ENCODE data around the gene TPPP.
"Not testable (repeated sequence)": the region's sequence is repeated elsewhere in the genome, so short reads cannot be mapped to it uniquely, and the experiment has no call there.

The TPPP gene

DNA sequence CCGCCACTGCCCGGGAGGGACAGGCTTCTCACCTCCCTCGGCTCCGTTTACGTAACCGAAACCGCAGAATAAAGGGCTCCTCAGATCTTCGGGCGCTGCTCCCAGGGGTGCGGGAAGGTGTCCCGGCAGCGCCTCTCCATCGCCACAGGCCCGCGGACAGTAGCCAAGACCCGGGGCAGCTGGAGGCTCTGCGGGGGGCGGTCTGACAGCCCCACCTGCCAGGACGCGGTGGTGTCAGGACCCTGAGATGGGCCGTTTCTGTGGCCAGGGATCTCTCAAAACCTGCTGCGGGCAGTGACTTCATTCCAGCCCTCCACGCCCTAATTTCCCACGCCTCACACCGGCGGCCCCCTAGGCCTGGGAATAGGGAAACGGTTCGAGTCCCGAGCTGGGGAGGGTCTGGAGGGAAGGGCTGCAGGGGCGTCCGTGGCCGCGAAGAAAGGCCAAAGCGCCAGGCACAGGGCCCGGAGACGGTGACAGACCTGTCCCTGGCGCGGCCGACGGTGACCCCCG lies 567 bp downstream of the TPPP start:
- not testable (repeated sequence) for DNase-seq (ENCODE audit: low read depth)

DNA sequence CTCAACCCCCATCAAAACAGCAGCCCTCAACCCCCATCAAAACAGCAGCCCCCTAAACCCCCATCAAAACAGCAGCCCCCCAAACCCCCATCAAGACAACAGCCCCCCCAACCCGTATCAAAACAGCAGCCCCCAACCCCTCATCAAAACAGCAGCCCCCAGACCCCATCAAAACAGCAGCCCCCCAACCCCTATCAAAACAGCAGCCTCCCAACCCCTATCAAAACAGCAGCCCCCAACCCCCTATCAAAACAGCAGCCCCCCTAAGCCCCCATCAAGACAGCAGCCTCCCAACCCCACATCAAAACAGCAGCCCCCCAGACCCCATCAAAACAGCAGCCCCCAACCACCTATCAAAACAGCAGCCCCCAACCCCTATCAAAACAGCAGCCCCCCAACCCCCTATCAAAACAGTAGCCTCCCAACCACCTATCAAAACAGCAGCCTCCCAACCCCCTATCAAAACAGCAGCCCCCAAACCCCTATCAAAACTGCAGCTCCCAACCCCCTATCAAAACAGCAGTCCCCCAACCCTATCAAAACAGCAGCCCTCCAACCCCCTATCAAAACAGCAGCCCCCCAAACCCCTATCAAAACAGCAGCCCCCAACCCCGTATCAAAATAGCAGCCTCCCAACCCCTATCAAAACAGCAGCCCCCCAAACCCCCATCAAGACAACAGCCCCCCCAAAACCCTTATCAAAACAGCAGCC lies 1.2 kb downstream of the TPPP start:
- no peak for DNase-seq (ENCODE audit: low read depth)

DNA sequence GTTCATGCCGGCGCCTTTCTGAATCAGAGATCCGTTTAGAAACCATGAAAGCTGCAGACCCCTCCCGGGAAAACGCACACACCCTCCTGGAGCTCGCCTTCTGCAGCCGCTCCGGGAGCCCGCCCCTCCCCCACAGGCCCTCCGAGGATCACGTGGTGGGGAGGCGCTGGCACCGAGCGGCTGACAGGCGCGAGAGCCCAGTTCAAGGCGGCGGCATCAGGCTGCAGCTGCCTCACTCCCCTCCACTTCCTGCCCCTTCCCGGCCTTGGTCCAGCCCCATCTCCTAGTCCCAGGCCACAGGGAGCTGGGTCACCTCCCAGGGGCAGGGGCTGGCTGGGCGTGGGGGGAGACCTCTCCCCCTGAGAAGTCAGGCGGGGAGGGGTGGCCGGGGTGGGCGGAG lies 2.1 kb downstream of the TPPP start:
- not testable (repeated sequence) for DNase-seq (ENCODE audit: low read depth)

DNA sequence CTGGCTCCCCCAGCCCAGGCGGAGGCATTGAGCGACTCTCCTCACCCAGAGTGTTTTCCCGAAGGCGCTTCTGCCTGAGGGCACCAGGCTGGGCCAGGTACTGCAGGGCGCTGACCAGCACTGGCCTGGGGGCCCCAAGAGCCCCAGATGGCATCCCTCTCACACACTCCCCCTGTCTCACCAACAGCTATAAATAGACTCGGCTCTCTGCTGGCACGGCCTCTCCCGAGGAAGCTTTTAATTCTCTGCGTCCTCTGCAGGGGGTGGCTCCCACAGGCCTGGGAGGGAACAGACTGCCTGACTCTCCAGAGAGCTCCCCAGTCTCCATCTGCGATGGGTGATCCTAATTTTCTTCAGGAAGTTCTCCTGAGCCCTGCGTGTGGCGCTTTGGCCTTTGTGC lies 2.9 kb downstream of the TPPP start:
- not testable (repeated sequence) for DNase-seq (ENCODE audit: low read depth)

DNA sequence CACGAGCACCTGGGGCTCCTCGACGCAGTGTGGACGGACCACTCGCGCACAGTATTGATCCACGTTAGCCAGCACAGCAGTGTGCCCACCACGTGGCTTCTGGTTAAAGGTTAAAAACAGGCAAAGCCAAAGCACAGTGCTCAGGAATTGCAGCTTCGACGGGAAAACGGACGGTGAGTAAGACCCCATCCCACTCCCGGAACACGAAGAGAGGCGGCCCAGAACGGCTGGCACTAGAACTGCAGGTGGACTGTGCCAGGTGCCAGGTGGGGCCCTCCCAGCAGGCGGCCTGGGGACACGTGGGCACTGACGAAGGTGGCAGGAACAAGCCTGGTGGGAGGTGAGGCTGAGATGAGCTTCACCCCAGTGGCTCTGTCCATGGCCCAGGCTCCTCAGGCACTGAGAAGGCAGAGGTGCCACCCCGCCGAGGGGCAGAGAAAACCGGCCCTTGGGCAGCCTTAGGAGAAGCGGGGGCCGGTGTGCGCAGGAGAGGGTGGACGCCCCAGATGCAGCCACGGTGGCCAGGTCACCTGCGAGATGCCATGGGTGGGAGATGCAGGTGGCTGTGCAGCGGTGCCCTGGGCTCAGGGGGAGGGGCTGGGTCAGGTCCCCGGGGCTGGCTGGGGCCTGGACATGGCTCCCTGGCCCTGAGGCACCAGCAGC lies 4.7 kb downstream of the TPPP start:
- not testable (repeated sequence) for DNase-seq (ENCODE audit: low read depth)

DNA sequence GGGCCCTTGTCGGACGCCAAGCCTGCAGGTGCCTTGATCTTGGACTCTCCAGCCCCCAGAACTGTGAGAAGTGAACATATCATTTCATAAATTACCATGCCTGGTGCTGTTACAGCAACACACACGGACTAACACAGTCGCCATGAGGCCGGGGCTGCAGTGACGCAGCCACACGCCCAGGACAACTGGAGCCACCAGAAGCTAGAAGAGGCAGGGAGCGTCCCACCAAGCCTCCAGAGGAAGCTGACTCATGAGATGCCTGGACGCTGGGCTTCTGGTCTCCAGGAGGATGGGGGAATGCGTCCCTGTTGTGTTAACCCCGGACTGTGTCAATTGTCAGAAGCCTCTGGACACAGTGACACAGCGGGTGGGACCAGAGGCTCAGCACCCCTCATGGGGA lies 6.2 kb downstream of the TPPP start:
- not testable (repeated sequence) for DNase-seq (ENCODE audit: low read depth)

DNA sequence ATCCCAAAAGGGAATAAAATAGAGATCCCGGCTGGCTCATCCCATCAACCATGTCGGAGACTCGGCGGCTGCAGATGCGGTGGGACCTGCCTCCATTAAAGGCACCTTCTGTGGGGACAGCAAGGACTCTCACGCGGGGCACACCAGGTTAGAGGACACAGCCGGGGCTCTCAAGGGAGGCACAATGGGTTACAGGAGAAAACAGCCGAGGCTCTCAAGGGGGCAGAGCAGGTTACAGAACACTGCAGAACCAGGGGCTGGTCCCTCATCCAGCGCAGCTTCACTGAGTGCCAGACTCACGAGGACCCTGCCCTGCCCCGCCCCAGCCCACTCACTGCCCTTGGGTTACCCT lies 7.0 kb downstream of the TPPP start:
- not testable (repeated sequence) for DNase-seq (ENCODE audit: low read depth)

DNA sequence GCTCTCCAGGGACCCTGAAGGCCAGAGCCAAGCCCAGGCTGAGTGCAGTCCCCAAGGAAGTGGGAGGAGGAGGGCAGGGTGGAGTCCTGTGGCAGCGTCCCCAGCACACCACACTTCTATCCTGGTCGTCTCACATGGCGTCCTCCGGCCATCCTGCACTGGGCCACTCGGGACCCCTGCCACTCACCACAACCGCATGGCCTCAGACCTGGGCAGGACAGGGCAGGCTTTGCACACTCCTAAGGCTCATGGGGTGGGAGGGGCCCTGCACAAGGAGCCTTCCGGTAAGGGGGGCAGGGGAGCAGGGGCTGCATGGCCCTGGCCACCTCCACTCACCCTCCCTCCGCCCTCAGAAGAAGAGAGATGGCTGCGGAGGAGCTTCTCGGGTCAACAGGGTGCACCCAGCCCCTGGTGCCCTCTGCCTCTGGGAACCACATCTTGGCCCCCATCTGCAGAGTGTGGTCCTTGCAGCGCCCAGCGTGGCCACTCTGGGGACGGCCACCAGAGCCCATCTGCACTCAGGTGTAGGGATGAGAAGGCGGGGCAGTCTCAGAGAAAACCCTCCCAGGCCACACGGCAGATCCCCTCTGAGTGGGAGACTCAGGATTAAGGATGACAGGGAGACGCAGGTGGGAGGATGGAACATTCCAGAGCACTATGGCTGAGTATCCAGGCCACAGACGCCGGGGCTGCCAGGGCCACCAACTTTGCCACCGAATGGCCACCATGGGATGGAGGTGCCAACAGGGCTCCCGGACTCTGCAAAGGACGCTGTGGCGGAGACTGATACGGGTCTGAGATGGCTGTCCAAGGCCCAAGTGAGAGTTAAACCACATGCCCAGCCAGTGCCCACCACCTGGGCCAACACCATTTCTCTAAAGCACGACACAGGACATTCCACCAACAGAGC lies 7.6 kb downstream of the TPPP start:
- DNase-seq (ENCODE audit: low read depth): no peak

DNA sequence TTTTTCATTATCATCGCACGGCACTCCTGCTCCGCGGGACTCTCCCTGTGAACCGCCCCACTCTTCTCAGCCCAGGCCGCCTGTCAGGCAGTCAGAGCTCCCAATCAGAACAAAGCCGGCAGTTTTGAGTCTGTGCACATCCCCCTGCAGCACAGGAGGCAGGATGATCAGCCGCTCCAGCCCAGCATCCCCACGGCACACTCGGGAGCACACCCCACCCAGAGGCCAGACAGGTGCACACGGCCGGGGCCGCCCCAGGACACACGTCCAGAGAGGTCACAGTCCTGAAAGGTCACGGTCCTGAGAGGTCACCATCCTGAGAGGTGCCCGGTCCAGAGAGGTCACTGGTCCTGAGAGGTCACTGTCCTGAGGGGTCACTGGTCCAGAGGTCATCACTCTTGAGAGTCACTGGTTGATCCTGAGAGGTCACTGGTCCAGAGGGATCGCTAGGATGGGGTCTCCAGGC lies 8.4 kb downstream of the TPPP start:
- DNase-seq (ENCODE audit: low read depth): no peak

DNA sequence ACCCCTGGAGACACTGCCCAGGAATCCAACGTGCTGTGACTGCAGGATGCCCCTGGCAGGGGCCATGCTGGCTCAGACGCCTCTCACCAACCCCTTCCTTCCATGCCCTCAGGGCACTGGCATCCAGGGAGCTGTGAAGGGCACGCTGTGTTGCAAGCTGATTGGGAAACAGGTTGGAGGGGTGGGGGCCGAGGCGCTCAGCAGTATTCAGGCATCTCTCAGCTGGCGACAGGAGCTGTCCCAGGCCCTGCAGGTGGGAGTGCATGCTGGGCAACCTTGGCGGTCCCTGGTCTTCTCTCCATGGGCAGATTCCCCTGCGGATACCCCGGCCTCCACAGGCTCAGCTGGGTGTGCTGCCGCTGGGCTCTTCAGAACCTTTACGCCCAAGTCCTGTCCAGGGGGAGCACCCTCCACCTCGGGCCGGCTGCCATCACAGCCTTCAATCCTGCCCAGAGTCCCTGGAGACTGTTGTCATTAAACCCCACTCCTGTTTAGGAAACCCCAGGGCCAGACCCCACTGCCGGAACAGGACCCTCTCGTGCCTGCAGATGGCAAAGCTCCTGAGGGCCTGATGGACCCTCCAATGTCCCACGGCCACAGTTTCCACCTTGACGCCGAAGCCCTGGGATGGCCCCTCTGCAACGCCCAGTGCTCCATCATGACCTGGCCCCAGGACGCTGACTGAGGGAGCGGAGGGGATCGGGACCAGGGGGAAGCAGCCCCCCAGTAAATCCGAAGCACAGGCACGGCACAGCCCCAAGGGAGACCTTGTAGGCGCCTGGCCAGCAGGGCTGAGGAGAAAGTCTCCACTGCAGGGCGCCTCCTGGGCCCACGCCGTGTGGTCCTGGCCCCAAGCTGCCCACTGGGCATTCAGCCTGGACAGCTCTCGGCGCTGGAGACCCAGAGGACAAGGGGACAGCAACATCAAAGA lies 9.3 kb downstream of the TPPP start:
- DNase-seq (ENCODE audit: low read depth): no peak

DNA sequence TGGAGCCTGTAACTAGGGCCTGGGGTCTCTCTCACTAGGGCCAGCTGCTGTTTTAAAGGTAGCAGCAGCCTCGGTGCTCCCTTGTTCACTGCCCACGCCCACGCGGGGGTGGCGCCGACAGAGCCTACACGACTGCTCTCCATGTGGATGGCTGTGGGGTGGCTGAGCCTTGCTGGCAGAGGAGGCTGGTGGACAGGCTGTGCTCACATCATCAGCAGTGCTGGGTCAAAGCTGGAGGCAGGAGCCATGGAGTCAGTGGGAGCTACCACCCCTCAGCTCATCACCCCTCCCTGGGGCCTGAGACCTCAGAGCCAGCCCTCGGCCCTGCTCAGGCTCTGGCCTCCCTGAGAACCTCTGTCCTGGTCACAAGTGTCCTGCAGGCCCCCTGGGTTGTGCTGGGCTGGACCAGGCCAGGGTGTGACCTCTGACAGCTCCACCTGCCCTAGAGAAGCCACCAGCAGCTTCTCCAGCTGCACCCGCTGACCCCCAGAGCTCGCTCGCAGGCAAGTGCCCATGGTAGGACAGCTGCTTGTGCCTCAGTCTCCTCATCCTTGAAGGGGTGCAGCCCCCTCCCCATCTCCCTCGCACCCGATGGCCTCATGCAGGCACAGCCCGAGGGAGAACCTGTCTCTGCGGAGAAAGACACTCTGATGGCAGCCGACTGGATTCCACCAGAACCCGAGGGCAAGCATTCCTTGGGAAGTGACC lies 10.3 kb downstream of the TPPP start:
- DNase-seq (ENCODE audit: low read depth): not testable (repeated sequence)

DNA sequence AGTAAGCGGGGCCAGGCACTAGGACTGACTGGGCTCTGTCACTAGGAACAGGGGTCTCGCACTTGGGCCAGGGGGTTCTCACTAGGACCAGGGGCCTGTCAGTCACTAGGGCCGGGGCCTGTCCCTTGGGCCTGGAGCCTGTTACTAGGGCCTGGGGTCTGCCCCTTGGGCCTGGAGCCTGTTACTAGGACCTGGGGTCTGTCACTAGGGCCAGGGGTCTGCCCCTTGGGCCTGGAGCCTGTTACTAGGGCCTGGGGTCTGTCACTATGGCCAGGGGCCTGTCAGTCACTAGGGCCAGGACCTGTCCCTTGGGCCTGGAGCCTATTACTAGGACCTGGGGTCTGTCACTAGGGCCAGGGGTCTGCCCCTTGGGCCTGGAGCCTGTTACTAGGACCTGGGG lies 10.9 kb downstream of the TPPP start:
- DNase-seq (ENCODE audit: low read depth): not testable (repeated sequence)

DNA sequence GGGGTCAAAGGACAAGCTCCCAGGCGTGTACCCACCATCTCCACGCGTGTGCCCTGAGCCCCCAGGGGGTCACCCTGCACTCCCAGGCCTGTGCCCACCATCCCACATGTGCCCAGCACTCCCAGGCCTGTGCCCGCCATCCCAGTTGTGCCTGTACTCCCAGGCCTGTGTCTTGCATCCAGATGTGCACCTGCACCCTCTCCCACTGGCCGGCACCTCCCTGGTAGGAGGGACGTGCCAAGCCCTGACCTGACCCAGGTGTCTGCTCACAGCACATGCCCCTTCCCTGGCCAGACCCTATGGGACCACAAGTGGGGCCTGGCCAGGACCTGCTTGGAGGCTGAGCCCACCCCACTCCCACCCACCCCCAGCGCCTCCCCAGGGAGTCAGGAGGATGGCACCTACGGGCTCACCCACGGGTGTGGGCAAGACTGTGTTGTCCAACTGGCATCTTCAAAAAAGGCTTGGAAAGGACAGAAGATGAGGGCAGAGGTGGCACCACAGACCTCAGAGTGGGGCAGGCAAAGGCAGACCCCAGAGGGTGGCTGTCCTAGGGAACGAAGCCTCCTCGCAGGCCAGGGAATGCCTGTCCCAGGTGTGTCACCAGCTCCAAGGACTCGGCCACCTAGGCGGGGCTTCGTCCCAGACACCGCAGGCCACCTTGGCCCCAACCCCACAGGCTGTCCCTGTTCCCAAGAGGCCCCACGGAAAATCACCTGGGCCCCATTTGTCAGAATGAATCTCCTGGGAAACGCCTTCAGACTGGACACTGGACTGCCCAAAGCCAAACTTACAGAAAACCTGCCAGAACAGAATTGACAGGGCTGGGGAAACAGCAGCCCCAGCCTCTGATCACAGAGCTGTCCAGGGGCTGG lies 11.6 kb downstream of the TPPP start:
- DNase-seq (ENCODE audit: low read depth): not testable (repeated sequence)

DNA sequence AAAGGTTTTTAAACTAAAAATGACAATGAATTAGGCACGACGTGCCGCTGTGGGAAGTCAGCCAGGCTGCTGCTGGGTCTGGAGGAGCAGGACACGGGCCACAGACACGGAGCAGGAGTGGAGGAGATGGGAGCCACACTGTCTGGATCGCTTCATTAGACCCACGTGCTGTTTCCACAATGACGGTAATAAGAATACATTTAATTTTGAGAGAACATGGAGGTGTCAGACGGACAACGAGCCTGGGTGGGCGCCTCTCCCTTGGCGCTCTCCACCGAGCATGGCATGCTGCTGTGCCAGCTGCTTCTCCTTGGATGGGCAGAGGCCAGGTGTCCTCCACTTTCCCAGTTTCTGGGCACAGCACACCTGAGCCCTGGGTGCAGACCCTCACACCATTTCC lies 12.3 kb downstream of the TPPP start:
- not testable (repeated sequence) for DNase-seq (ENCODE audit: low read depth)

DNA sequence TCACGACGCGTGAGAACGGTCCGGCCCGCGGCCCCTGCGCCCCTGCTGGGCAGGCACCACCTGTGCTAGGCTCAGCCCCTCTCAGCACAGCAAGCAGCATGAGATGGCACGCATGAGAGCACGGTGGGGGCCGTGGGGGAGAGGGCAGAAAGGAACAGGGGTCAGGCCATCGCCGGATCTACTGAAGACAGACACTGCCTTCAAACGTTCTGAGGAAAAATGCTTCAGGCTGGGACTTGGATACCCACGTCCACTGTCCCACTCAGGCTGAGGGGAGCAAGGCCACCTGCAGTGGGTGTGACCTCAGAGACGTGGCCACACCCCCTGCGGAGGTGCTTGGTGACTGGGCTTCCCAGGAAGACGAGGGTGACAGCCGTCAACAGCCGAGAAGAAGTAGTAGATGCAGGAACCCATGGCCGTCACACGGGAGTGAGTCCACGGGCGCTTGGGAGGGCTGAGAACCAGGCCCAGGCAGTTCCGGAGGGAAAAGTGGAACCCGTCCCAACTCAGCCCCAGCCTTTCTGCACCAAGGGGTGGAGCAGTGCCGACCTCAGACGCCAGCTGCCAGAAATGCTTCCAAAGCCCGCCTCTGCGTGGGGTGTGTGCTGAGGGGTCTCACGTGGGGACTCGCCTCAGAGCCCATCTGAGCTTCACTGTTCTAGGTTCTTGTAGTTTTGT lies 12.9 kb downstream of the TPPP start:
- DNase-seq (ENCODE audit: low read depth): not testable (repeated sequence)

DNA sequence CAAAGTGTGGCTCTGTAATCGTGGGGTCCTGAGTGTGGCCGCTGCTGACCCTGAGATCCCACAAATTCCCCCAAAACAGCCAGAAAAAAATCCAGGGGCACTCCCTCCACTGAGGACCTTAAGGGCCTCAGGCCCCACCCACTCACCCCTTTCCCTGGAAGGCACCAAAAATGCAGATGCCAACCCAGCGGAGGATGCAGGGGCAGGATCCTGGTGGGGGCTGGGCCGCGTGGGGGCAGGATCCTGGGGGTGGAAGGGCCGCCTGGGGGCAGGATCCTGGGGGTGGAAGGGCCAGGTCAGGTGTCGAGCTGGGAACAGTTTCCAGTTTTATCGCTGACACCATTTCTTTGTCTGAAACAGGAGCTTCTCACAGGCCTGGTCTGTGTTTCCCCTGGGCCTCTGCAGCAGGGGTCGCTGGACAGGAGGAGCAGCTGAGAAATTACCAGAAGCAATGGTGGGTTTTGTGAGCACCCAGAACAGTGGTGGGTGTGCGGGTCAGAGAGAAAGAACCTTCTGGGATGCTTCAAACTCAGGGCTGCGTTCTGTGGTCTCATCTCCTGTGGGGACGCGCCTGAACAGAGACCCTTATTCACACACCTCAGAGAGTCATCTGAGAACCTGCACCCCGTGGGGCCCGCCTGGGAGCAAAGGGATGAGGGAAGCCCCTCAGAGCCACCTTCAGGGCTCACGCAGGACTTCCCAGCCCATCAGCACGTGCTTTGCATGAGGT lies 13.8 kb downstream of the TPPP start:
- DNase-seq (ENCODE audit: low read depth): not testable (repeated sequence)

DNA sequence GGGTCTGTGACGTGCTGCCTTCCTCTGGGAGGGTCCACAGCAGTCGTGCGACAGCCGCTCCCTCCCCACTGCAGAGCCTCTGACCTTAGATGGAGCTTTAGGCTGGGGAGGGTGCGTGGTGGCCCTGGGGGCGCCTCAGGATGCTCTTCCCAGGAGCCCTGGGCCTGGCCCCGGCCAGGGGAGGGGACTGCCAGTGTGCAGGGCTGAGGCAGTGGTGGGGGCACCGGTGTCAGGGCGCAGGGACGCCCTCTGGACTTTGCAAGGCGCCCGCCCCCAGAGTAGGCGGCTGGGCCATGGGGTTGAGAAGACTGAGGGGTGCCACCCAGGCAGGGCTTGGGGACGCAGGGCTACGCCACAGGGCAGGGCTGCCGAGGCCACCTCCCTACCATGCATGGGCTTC lies 14.6 kb downstream of the TPPP start:
- DNase-seq (ENCODE audit: low read depth): not testable (repeated sequence)
